Spleen (tissue), 11 donors: ENCODE data around the gene RUBCNL. TPM values are rescaled to one million over a fixed set of nuclear protein-coding genes. Genes with fewer than 3 reads are reported as not detected.

ENCODE experiments used
- DNase-seq: peaks from one replicate; pipeline ENCODE4 v3.0.0-alpha.2; 2020
- H3K27ac ChIP-seq, 8 donors: fragments of 200-600 bp; sonication (generic) in 7 of 8; 1 replicate in 4 of 8; 2 replicates in 4 of 8; pipeline versions ENCODE4 v1.5.0 to v1.8.0; 2016 to 2021; ENCODE audit warnings: inconsistent platforms in 4 of 8, mild to moderate bottlenecking in 4 of 8, moderate library complexity in 1 of 8
- H3K27me3 ChIP-seq, 7 donors: fragments of 200-600 bp; sonication (generic) in 6 of 7; replicated peaks in 1 of 7; 1 replicate in 4 of 7; 2 replicates in 3 of 7; pipeline versions ENCODE4 v1.5.0 to v1.8.0; 2016 to 2021; ENCODE audit warnings: inconsistent platforms in 3 of 7, mild to moderate bottlenecking in 1 of 7
- H3K36me3 ChIP-seq, 6 donors: fragments of 200-600 bp; sonication (generic) in 5 of 6; 1 replicate in 4 of 6; 2 replicates in 2 of 6; pipeline versions ENCODE4 v1.5.0 to v1.8.0; 2016 to 2021; ENCODE audit warnings: inconsistent platforms in 2 of 6
- H3K4me1 ChIP-seq, 6 donors: fragments of 200-600 bp; sonication (generic) in 5 of 6; 1 replicate in 3 of 6; 2 replicates in 3 of 6; pipeline versions ENCODE4 v1.5.0 to v1.8.0; 2016 to 2021; ENCODE audit warnings: inconsistent platforms in 3 of 6
- H3K4me3 ChIP-seq, 8 donors: fragments of 200-600 bp; sonication (generic) in 7 of 8; 1 replicate in 4 of 8; 2 replicates in 4 of 8; pipeline versions ENCODE4 v1.5.0 to v1.8.0; 2016 to 2021; ENCODE audit warnings: inconsistent platforms in 4 of 8, mild to moderate bottlenecking in 4 of 8, moderate library complexity in 2 of 8
- H3K9me3 ChIP-seq, 8 donors: fragments of 200-600 bp; sonication (generic) in 7 of 8; 1 replicate in 4 of 8; 2 replicates in 4 of 8; pipeline versions ENCODE4 v1.5.0 to v1.8.0; 2016 to 2021; ENCODE audit warnings: inconsistent platforms in 4 of 8
- POLR2A ChIP-seq, 3 donors: fragments of 450-650 bp; IDR thresholded peaks; one replicate each; pipeline ENCODE4 v1.5.1; 2017; ENCODE audit warnings: antibody characterized with exemption in 3 of 3, mild to moderate bottlenecking in 1 of 3
- POLR2AphosphoS5 ChIP-seq, 3 donors: sonication (generic); formaldehyde crosslinking; IDR thresholded peaks; one replicate each; pipeline ENCODE4 v1.5.1; 2017; ENCODE audit warnings: antibody characterized with exemption in 3 of 3
- WGBS, 5 donors: extraction: QIAGEN DNeasy Blood & Tissue Kit in 3 of 5; methylation state at CpG; one replicate each; pipeline versions ENCODE4 v1.1.5 to v1.1.7; 2013 to 2018; 5-methylcytosine and 5-hydroxymethylcytosine counted together
- intact Hi-C: fragments of 100-400 bp; cut with DNase I; formaldehyde crosslinking; loops from one replicate; pipeline ENCODE4 v1.15.0; 2023; ENCODE audit warnings: low total_unique reads
- polyA plus RNA-seq, 3 donors: library from polyadenylated mRNA; stranded (reverse); fragments of 200-250 nt; gene quantifications; one replicate each; pipeline ENCODE4 v1.2.1, GENCODE V29; 2013
- total RNA-seq, 7 donors: library from RNA; depleted of rRNA in 3 of 7; stranded (reverse); fragments of >200 nt in 3 of 7; fragmentation: NEBNext Ultra II Directional in 4 of 7; extraction: Animal tissue kit (Norgen Biotek cat#: 25700) in 4 of 7; gene quantifications; one replicate each; pipeline versions ENCODE4 v1.1.0 to v1.2.1, GENCODE V29; 2016 to 2021
- TF ChIP-seq, protein P1 (sequence below), 11 experiments: fragments of 200-600 bp in 7 of 11; fragments of 450-650 bp in 4 of 11; sonication (generic) in 4 of 11; IDR thresholded peaks in 8 of 11; conservative IDR thresholded peaks in 3 of 11; 1 replicate in 7 of 11; 2 replicates in 4 of 11; pipeline versions ENCODE4 v1.4.0 to v1.8.0; 2016 to 2021; ENCODE audit warnings: antibody characterized with exemption in 11 of 11, inconsistent platforms in 4 of 11, mild to moderate bottlenecking in 1 of 11
- donor health status: healthy with polysubstance abuse.
- donor health status: DM: no; HTN: no; CAD: no; lungs with moderate emphysema.
- donor health status: DM: no; HTN: no; CAD: no.
- donor health status: Bipolar disorder and iron deficiency.
- donor health status: healthy.
- donor health status: DM: no; HTN: no; CAD: no.
- donor health status: DM: yes; HTN: yes; CAD: no.

The RUBCNL gene
- total and polyA plus RNA-seq, 10 donors, result 28.9 to 77.2 (median 48.4) TPM

DNA sequence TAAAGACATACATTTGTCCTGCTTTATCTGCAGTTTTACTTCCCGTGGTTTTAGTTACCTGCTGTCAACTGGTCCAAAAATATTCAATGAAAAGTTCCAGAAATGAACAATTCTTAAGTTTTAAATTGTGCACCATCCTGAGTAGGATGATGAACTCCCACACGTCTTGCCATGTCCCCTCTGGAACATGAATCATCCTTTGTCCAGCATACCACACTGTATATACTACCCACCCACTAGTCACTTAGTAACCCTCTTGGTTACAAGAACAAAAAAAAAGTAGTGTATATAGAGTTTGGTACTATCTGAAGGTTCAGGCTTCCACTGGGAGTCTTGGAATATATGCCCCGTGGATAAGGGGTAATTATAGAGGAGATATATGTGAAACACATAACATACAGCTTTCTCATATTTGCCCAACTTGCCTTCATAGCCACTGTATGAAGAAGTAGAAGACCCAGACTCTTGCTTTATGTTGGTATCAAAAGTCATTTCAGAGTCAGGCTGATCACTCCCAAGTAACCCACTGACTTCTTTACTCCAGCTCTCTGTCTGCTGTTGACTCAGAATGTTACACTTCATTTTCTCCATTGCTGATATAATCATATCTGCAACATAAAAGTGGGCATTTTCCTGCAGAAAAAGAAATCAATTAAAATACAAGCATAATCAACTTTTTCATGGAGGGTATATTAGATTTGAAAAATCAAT lies 19.3 kb downstream of the RUBCNL start:
- H3K27ac ChIP-seq, result peak overlapping the region in 1 of 8 donors; percentile 95
- H3K4me1 ChIP-seq, result peaks cover 5 to 50% (median 37%) of the 10 kb centered on the region in 6 donors
- TF ChIP-seq POLR2A (IDR thresholded peaks at IDR 0.05), result no peak
- TF ChIP-seq, protein P1, sequence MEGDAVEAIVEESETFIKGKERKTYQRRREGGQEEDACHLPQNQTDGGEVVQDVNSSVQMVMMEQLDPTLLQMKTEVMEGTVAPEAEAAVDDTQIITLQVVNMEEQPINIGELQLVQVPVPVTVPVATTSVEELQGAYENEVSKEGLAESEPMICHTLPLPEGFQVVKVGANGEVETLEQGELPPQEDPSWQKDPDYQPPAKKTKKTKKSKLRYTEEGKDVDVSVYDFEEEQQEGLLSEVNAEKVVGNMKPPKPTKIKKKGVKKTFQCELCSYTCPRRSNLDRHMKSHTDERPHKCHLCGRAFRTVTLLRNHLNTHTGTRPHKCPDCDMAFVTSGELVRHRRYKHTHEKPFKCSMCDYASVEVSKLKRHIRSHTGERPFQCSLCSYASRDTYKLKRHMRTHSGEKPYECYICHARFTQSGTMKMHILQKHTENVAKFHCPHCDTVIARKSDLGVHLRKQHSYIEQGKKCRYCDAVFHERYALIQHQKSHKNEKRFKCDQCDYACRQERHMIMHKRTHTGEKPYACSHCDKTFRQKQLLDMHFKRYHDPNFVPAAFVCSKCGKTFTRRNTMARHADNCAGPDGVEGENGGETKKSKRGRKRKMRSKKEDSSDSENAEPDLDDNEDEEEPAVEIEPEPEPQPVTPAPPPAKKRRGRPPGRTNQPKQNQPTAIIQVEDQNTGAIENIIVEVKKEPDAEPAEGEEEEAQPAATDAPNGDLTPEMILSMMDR (IDR thresholded peaks at IDR 0.05 in 8 of 11, conservative IDR thresholded peaks at IDR 0.05 in 3 of 11), result no peak
- TF ChIP-seq POLR2AphosphoS5 (IDR thresholded peaks at IDR 0.05), result no peak
- 77 to 92% (median 86%) methylated on average over 3 of the region's 3 CpGs for WGBS, 5 donors
- peaks cover 0 to 69% (median 15%) of the 10 kb centered on the region in 6 donors for H3K36me3 ChIP-seq
- no peaks in the 10 kb centered on the region for H3K27me3 ChIP-seq
- H3K9me3 ChIP-seq, result no peaks in the 10 kb centered on the region
- intact Hi-C loops, result no loop called here
- H3K4me3 ChIP-seq, result no peak overlapping the region
- DNase-seq, result no peak

- H3K27me3 ChIP-seq, result no peaks in the 10 kb centered on the region
- DNase-seq, result no peak
- H3K9me3 ChIP-seq, result no peaks in the 10 kb centered on the region
- WGBS, 5 donors, result 74 to 90% (median 80%) methylated on average over 7 of the region's 7 CpGs
- no peaks in the 10 kb centered on the region for H3K4me1 ChIP-seq
- H3K36me3 ChIP-seq, result peaks cover 0 to 97% (median 21%) of the 10 kb centered on the region in 6 donors
- TF ChIP-seq, protein P1 (IDR thresholded peaks at IDR 0.05 in 8 of 11, conservative IDR thresholded peaks at IDR 0.05 in 3 of 11), result no peak
- TF ChIP-seq POLR2AphosphoS5 (IDR thresholded peaks at IDR 0.05) (no peak), POLR2A (IDR thresholded peaks at IDR 0.05) (no peak)
- intact Hi-C loops, result no loop called here
- H3K27ac ChIP-seq, result no peak overlapping the region
- H3K4me3 ChIP-seq, result no peak overlapping the region
These were observed 25.6 kb downstream of the RUBCNL start for GRCh38 chr13:46361276-46361934.

GRCh38 chr13:46360604-46361003 lies 26.4 kb downstream of the RUBCNL start:
- H3K27ac ChIP-seq, result peak overlapping the region in 1 of 8 donors; percentile 16

More at GRCh38 chr13:46360604-46361003, 26.4 kb downstream of the RUBCNL start:
- Histone ChIP-seq H3K27me3 (no peaks in the 10 kb centered on the region), H3K36me3 (peaks cover 0 to 97% (median 21%) of the 10 kb centered on the region in 6 donors), H3K4me1 (no peaks in the 10 kb centered on the region), H3K9me3 (no peaks in the 10 kb centered on the region), H3K4me3 (no peak overlapping the region)
- no peak for DNase-seq
- TF ChIP-seq POLR2AphosphoS5 (IDR thresholded peaks at IDR 0.05) (no peak), POLR2A (IDR thresholded peaks at IDR 0.05) (no peak)
- TF ChIP-seq, protein P1 (IDR thresholded peaks at IDR 0.05 in 8 of 11, conservative IDR thresholded peaks at IDR 0.05 in 3 of 11), result no peak
- intact Hi-C loops, result no loop called here
- WGBS, 5 donors, result 86 to 93% (median 90%) methylated on average over 3 of the region's 3 CpGs
